PC-9 (cell line): Measurements from ENCODE around the gene NFYC.

Experiments used
- EZH2 ChIP-seq: fragments of 200-600 bp; sonication (generic); IDR thresholded peaks from 2 replicates; pipeline ENCODE4 v1.8.0; 2017; ENCODE audit warnings: antibody characterized with exemption, low read depth
- TF ChIP-seq, protein P1 (sequence below): fragments of 200-600 bp; sonication (generic); conservative IDR thresholded peaks from 2 replicates; pipeline ENCODE4 v1.6.1; 2017; ENCODE audit warnings: mixed run types, antibody characterized with exemption, mild to moderate bottlenecking, moderate library complexity

DNA sequence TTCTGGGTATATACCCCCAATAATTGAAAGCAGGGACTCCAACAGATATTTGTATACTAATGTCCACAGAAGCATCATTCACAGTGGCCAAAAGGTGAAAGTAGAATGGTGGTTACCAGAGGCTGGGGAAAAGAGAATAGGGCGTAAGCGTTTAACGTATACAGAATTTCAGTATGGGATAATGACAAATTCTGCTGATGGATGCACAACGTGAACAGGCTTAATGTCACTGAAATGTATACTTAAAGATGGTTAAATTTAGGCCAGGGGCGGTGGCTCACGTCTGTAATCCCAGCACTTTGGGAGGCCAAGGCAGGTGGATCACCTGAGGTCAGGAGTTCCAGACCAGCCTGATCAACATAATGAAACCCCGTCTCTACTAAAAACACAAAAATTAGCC, 4.4 kb upstream of the NFYC start:
- TF ChIP-seq, protein P1, sequence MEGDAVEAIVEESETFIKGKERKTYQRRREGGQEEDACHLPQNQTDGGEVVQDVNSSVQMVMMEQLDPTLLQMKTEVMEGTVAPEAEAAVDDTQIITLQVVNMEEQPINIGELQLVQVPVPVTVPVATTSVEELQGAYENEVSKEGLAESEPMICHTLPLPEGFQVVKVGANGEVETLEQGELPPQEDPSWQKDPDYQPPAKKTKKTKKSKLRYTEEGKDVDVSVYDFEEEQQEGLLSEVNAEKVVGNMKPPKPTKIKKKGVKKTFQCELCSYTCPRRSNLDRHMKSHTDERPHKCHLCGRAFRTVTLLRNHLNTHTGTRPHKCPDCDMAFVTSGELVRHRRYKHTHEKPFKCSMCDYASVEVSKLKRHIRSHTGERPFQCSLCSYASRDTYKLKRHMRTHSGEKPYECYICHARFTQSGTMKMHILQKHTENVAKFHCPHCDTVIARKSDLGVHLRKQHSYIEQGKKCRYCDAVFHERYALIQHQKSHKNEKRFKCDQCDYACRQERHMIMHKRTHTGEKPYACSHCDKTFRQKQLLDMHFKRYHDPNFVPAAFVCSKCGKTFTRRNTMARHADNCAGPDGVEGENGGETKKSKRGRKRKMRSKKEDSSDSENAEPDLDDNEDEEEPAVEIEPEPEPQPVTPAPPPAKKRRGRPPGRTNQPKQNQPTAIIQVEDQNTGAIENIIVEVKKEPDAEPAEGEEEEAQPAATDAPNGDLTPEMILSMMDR, result no peak
- TF ChIP-seq EZH2, result no peak
